HL-60 (cell line): ENCODE data around the gene MYOC.

ENCODE experiments used
- DNase-seq, 2 experiments: peaks; one replicate each; pipeline ENCODE4 v3.0.0-alpha.2; 2010 to 2020; ENCODE audit warnings: low read depth in 1 of 2, low spot score in 1 of 2
- H3K27ac ChIP-seq: fragments of 250-450 bp; sonication (Bioruptor Pico); replicated peaks from 2 replicates; pipeline ENCODE4 v1.5.1; 2020; ENCODE audit warnings: mild to moderate bottlenecking, moderate library complexity
- H3K27me3 ChIP-seq: fragments of 250-450 bp; sonication (Bioruptor Pico); 2 replicates; pipeline ENCODE4 v1.5.1; 2021; ENCODE audit warnings: mild to moderate bottlenecking, moderate library complexity; ENCODE audit not compliant: insufficient read depth, poor library complexity, severe bottlenecking
- H3K4me3 ChIP-seq: replicated peaks from 2 replicates; pipeline ENCODE4 v1.5.1; 2011; ENCODE audit warnings: mild to moderate bottlenecking, control low read depth, low read length; ENCODE audit not compliant: insufficient read depth
- GABPA ChIP-seq: IDR thresholded peaks from 2 replicates; pipeline ENCODE4 v1.6.1; 2012; ENCODE audit warnings: low read depth
- POLR2AphosphoS5 ChIP-seq: IDR thresholded peaks from 2 replicates; pipeline ENCODE4 v1.6.1; 2012; ENCODE audit warnings: low read depth
- SPI1 ChIP-seq: IDR thresholded peaks from 2 replicates; pipeline ENCODE4 v1.6.1; 2012; ENCODE audit warnings: low read depth, mild to moderate bottlenecking, borderline replicate concordance
- TF ChIP-seq, protein P1 (sequence below): IDR thresholded peaks from one replicate; pipeline ENCODE4 v1.5.1; 2011; ENCODE audit warnings: low read length, control low read depth, inconsistent platforms; ENCODE audit not compliant: insufficient read depth
- TF ChIP-seq, protein P2 (sequence below): IDR thresholded peaks from 2 replicates; pipeline ENCODE4 v1.6.1; 2012; ENCODE audit warnings: low read depth; ENCODE audit not compliant: insufficient replicate concordance

MYOC gene

DNA sequence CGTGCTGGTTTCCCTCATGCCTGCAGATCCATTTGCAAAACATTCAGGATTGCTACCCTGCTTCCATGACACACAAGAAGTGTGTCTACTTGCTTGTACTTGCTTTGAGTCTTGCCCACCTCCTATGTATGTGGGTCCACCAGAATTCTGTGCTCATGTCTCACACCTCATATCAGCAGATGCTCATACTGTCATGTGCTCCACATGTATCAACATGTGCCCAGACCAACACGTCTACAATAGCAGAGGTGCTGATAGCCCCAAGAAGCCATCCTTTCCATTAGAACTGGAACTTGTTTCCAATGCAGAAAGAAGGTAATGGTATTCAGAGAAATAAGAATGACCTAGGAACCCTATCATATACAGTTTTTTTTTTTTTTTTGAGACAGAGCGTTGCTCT is 27.9 kb upstream of the MYOC start:
- Histone ChIP-seq H3K27ac (no peak overlapping the region), H3K4me3 (no peak overlapping the region), H3K27me3 (no peaks in the 10 kb centered on the region)
- TF ChIP-seq SPI1 (no peak), GABPA (no peak), POLR2AphosphoS5 (no peak)
- TF ChIP-seq, protein P1, sequence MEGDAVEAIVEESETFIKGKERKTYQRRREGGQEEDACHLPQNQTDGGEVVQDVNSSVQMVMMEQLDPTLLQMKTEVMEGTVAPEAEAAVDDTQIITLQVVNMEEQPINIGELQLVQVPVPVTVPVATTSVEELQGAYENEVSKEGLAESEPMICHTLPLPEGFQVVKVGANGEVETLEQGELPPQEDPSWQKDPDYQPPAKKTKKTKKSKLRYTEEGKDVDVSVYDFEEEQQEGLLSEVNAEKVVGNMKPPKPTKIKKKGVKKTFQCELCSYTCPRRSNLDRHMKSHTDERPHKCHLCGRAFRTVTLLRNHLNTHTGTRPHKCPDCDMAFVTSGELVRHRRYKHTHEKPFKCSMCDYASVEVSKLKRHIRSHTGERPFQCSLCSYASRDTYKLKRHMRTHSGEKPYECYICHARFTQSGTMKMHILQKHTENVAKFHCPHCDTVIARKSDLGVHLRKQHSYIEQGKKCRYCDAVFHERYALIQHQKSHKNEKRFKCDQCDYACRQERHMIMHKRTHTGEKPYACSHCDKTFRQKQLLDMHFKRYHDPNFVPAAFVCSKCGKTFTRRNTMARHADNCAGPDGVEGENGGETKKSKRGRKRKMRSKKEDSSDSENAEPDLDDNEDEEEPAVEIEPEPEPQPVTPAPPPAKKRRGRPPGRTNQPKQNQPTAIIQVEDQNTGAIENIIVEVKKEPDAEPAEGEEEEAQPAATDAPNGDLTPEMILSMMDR = no peak
- TF ChIP-seq, protein P2, sequence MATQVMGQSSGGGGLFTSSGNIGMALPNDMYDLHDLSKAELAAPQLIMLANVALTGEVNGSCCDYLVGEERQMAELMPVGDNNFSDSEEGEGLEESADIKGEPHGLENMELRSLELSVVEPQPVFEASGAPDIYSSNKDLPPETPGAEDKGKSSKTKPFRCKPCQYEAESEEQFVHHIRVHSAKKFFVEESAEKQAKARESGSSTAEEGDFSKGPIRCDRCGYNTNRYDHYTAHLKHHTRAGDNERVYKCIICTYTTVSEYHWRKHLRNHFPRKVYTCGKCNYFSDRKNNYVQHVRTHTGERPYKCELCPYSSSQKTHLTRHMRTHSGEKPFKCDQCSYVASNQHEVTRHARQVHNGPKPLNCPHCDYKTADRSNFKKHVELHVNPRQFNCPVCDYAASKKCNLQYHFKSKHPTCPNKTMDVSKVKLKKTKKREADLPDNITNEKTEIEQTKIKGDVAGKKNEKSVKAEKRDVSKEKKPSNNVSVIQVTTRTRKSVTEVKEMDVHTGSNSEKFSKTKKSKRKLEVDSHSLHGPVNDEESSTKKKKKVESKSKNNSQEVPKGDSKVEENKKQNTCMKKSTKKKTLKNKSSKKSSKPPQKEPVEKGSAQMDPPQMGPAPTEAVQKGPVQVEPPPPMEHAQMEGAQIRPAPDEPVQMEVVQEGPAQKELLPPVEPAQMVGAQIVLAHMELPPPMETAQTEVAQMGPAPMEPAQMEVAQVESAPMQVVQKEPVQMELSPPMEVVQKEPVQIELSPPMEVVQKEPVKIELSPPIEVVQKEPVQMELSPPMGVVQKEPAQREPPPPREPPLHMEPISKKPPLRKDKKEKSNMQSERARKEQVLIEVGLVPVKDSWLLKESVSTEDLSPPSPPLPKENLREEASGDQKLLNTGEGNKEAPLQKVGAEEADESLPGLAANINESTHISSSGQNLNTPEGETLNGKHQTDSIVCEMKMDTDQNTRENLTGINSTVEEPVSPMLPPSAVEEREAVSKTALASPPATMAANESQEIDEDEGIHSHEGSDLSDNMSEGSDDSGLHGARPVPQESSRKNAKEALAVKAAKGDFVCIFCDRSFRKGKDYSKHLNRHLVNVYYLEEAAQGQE = no peak
- DNase-seq = no peak

DNA sequence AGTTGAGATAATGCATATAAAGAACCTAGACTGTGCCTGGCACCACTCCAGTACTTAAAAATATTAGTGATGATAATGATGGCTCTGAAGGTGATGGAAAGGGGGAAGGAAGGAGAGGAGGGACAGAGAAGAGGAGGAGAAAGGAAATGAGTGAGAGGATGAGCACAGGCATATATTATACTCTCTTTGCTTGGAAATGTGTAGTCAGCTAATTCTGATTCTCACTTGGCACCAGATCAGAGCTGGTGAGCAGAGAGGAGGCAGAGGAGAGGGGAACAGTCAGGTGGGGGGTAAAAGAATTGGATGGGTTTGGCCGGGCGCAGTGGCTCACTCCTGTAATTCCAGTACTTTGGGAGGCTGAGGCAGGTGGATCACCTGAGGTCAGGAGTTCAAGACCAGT is 24.3 kb upstream of the MYOC start:
- no peak overlapping the region for H3K27ac ChIP-seq
- H3K4me3 ChIP-seq = no peak overlapping the region
- no peak for DNase-seq
- H3K27me3 ChIP-seq = no peaks in the 10 kb centered on the region
- TF ChIP-seq GABPA = no peak
- TF ChIP-seq, protein P2 = no peak
- no peak for TF ChIP-seq SPI1
- TF ChIP-seq, protein P1 = no peak
- no peak for TF ChIP-seq POLR2AphosphoS5

DNA sequence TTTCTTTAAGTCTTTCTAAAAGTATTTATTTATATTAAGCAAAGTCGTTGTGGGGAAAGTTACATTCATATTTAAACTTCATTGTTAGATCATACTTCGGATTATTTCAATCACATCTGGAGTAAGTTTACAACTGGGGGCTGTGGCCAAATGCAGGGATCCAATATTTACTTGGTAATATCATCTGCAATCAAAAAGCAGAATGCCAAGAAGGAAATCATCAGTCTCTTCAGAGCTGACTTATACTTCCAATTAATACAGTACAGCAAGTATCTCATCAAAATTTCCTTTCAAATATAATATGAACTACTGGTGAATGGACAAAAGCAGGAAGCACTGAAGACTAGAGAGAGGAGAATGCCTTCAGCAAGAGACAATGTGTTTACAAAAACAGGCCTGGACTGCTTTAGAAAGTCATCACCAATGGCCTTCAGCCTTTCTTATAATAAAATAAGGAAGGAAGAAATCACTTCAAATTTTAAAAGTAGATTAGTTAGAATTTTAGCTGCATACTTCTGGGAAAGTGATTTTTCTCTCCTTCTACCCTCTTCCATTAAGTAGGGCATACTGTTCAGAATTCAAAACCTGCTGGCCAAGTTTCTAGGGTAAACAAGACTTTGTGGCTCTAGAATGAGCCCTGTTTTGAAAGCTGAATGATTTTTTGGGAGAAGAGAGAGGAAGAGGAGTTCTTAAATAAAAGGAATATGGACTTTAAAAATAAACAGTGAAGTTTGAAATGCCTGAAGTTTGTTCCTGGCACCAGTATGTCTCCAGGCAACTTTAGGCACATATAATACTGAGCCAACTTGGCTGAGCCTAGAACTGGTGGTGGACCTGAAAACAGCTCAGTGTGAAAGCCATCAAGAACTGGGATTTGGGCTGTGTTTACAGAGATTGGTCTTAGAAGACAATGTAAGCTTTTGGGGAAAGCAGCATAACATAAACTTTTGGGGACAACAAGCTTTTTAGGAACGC is 22.2 kb upstream of the MYOC start:
- no peaks in the 10 kb centered on the region for H3K27me3 ChIP-seq
- TF ChIP-seq, protein P2 = no peak
- TF ChIP-seq POLR2AphosphoS5 (no peak), SPI1 (no peak), GABPA (no peak)
- TF ChIP-seq, protein P1 = no peak
- no peak for DNase-seq
- no peak overlapping the region for H3K4me3 ChIP-seq
- no peak overlapping the region for H3K27ac ChIP-seq
